Gastrocnemius medialis (tissue), 4 donors: ENCODE measurements around the gene NELFB.

ENCODE experiments used
- CTCF ChIP-seq, 5 experiments: fragments of 450-650 bp in 3 of 5; fragments of 200-600 bp in 2 of 5; sonication (generic) in 2 of 5; IDR thresholded peaks in 4 of 5; conservative IDR thresholded peaks in 1 of 5; 1 replicate in 4 of 5; 2 replicates in 1 of 5; pipeline ENCODE4 v1.5.1; 2016 to 2019; ENCODE audit warnings: antibody characterized with exemption in 5 of 5, mild to moderate bottlenecking in 3 of 5, moderate library complexity in 3 of 5
- POLR2A ChIP-seq, 2 donors: fragments of 450-650 bp; IDR thresholded peaks; one replicate each; pipeline ENCODE4 v1.6.1; 2017; ENCODE audit warnings: antibody characterized with exemption in 2 of 2, mild to moderate bottlenecking in 2 of 2, moderate library complexity in 2 of 2

- TF ChIP-seq CTCF (IDR thresholded peaks at IDR 0.05 in 4 of 5, conservative IDR thresholded peaks at IDR 0.05 in 1 of 5) (no peak), POLR2A (IDR thresholded peaks at IDR 0.05) (no peak)
Measured at GRCh38 chr9:137267933-137268355, 12.8 kb downstream of the NELFB start.
